ENCODE results near the gene MAGEA9B. TPM values are rescaled to one million over a fixed set of nuclear protein-coding genes. Genes with fewer than 3 reads are reported as not detected.
"Not testable (repeated sequence)": the region's sequence is repeated elsewhere in the genome, so short reads cannot be mapped to it uniquely, and the experiment has no call there.

The MAGEA9B gene, protein sequence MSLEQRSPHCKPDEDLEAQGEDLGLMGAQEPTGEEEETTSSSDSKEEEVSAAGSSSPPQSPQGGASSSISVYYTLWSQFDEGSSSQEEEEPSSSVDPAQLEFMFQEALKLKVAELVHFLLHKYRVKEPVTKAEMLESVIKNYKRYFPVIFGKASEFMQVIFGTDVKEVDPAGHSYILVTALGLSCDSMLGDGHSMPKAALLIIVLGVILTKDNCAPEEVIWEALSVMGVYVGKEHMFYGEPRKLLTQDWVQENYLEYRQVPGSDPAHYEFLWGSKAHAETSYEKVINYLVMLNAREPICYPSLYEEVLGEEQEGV
- total RNA-seq: not detected

DNA sequence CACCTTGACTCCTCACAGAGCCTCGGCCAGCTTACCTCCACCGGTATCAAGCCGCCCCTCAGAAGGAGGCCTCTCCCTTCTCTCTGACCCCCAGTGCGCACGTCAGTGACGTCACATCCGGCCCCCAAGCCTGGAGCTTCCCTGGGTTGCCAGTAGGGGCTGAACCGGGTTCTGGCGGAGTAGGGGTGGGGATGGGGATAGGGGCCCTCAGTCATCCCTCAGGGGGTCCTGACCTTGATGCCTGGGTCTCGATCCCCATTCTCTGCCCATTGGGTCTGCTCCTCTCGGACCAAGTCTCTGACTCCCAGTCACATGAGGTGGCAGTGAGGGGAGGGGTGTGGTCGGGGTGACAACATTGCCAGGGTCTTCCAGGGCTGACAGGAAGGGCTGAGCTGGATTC, at the start of gene MAGEA9B:
MAGEA9B (minus strand) TSS at position 101 of the 400 bp plus-strand sequence. CDS start 4,280 bp downstream, outside the sequence.
- H3K4me3 Mint-ChIP-seq; H3K4me1 Mint-ChIP-seq; H3K27me3 Mint-ChIP-seq; H3K27ac Mint-ChIP-seq; DNase-seq; ATAC-seq (ENCODE audit: low read depth); H3K36me3 Mint-ChIP-seq; H3K9me3 Mint-ChIP-seq; POLR2A ChIA-PET: not testable (repeated sequence)

DNA sequence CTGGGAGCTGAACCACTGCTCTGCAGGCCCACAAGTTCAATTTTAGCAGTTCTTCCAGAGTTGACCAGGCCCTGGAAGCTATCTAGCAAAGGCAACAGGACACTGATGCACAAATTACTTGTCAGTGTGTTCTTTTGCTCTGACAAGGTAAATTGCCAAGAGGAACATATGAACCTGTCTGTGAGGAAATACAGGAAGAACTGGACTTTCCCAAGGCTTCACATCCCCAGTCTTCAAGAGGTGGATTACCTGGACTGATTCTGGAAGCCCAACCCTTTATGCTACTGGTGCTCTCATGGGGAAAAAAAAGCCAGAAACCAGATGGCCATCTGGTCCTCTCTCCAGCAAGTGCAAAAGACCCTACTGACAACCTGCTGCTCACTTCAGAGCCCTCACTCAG, 46.3 kb upstream of the MAGEA9B start:
- no peak for DNase-seq
- H3K9me3 Mint-ChIP-seq: no peaks in the 10 kb centered on the region
- H3K4me1 Mint-ChIP-seq: peaks cover 21% of the 10 kb centered on the region
- peaks cover 6% of the 10 kb centered on the region for H3K27me3 Mint-ChIP-seq
- no peak for ATAC-seq (ENCODE audit: low read depth)
- H3K27ac Mint-ChIP-seq: no peak overlapping the region
- H3K36me3 Mint-ChIP-seq: peaks cover 5% of the 10 kb centered on the region
- no peak overlapping the region for H3K4me3 Mint-ChIP-seq
- POLR2A ChIA-PET: no interaction called here

DNA sequence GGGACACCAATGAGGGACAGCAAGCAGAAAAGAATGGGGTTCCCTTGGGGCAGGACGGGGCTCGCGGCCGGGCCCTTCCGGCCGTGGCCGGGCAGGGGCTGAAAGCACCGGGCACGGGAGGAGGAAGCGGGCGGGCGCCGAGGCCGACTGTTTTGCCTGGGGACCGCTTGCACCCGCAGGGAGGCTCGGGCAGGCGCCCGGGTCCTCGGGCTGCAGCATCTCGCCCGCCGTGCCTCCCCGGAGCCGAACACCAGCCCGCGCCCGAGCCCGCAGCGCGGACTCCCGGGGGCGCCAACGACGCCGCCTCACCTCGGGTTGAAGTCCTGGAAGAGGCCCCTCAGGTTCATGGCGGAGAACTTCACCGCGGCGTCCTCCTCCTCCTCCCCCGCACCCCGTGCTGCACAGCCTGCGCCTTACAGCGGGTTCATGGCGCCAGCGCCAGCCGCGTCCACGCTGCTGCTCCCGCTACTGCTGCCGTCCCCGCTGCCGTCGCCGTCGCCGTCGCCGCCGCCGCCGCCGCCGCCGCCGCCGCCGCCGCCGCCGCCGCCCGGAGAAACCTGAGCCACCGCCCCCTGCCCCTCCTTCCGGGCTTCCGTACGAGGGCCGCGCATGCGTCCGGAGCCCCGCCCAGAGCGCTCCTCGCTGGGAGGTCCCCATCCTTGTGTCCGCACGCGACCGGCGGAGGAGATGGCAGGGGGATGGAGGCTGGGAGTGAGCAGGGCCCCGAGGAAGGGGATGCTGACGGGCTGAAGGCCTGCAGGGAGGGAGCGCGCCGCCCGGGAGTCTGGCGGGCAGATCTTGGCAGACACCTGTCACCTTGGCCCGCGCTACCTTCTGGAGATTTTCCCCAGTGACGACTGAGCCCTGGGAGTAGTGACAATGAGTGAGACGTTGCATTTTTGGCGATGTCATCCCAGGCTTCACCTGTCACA, 44.2 kb upstream of the MAGEA9B start, which contains the start of gene TMEM185A:
TMEM185A (minus strand) TSS at position 559 of the 932 bp plus-strand sequence; CDS start at position 347, 212 bp downstream.
- H3K4me3 Mint-ChIP-seq: peak within 1 kb of the TSS; percentile 93
- H3K27me3 Mint-ChIP-seq: peaks cover 2% of the 10 kb centered on the region
- peak within 1 kb of the TSS; percentile 80 for H3K27ac Mint-ChIP-seq
- peaks cover 27% of the 10 kb centered on the region for H3K4me1 Mint-ChIP-seq
- DNase-seq (peak; percentile 78), ATAC-seq (ENCODE audit: low read depth) (peak; percentile 91)
- H3K36me3 Mint-ChIP-seq: peaks cover 5% of the 10 kb centered on the region
- no peaks in the 10 kb centered on the region for H3K9me3 Mint-ChIP-seq
- POLR2A ChIA-PET: no interaction called here

DNA sequence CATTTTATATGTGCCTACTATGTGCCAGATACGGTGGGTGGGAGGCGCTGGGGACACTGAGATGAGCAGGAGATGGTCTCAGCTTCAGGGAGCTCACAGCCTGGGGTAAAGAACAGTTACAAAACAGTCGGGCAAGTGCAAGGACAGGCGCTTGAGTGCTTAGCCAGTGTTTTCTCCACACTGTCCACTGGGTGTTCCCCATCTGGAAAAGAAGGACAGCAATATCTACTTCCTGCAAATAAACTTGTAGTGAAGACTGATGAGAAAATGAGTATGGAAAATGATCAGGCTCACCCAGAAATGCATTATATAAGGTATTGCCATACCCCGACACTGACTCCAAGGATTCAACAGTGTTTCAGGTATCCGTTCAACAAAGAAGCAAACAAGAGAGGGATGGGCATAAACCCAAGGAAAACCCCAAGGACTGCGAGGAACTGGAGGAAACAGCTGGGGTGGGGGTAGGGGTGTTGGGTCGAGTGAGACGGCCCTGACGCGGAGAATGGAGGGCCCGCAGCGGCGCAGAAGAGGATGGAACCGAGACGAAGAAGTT, 43.5 kb upstream of the MAGEA9B start:
- H3K27ac Mint-ChIP-seq: peak overlapping the region; percentile 80
- DNase-seq: no peak
- no peaks in the 10 kb centered on the region for H3K9me3 Mint-ChIP-seq
- H3K4me3 Mint-ChIP-seq: peak overlapping the region; percentile 93
- H3K27me3 Mint-ChIP-seq: peaks cover 2% of the 10 kb centered on the region
- POLR2A ChIA-PET: no interaction called here
- ATAC-seq (ENCODE audit: low read depth): no peak
- peaks cover 5% of the 10 kb centered on the region for H3K36me3 Mint-ChIP-seq
- H3K4me1 Mint-ChIP-seq: peaks cover 27% of the 10 kb centered on the region

DNA sequence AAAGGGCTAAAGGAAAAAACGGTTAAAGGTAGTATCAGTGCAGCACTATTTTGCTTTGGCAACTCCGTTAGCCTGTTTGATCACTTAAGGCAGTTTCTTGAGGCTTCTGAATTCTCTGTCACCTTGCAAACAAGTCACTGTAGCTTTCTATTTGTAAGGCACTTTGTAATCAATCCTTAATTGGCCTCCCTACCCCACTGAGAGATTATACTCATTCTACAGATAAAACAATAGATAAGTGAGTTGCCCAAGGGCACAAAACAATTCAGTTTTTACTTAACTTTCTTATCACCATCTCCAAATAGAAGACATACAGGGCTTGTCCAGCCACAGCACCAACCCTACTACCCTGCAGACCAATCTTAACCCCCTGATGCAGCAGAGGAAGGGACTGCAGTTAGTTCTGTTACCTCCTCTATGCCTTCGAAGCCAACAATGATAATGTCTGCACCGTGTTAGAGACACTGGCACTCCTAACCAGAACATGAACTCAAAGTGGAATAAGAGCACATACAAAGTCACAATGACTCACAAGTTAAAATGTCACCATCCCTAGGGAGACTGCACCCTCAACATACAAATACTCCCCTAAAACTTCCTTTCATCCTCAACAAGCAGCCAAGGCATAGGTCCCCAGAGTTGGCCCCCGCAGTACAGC, 42.6 kb upstream of the MAGEA9B start:
- peaks cover 8% of the 10 kb centered on the region for H3K36me3 Mint-ChIP-seq
- H3K9me3 Mint-ChIP-seq: no peaks in the 10 kb centered on the region
- H3K27ac Mint-ChIP-seq: no peak overlapping the region
- H3K4me1 Mint-ChIP-seq: peaks cover 27% of the 10 kb centered on the region
- DNase-seq (no peak), ATAC-seq (ENCODE audit: low read depth) (no peak)
- POLR2A ChIA-PET: no interaction called here
- peaks cover 2% of the 10 kb centered on the region for H3K27me3 Mint-ChIP-seq
- H3K4me3 Mint-ChIP-seq: peak overlapping the region; percentile 93

DNA sequence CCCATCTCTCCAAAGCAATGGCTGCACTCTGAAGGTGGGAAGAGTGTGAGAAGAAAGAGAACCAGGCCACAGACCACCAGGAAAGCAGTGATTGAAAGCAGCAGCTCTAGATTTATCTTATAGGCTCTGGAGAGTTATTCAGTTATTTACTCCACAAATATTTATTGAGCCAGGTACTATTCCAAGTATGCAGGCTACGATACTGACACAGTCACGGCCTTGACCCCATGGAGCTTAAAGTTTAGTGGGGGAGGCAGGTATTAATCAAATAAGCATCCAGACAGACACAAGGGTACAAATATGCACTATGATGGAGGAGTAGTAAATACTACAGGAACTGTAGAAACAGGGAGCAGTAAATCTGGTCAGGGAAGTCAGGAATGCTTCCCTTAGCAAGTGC, 41.5 kb upstream of the MAGEA9B start:
- POLR2A ChIA-PET: no interaction called here
- Mint-ChIP-seq H3K4me1 (peaks cover 27% of the 10 kb centered on the region), H3K27ac (no peak overlapping the region), H3K36me3 (peaks cover 8% of the 10 kb centered on the region), H3K9me3 (no peaks in the 10 kb centered on the region), H3K27me3 (no peaks in the 10 kb centered on the region), H3K4me3 (no peak overlapping the region)
- DNase-seq (no peak), ATAC-seq (ENCODE audit: low read depth) (no peak)

DNA sequence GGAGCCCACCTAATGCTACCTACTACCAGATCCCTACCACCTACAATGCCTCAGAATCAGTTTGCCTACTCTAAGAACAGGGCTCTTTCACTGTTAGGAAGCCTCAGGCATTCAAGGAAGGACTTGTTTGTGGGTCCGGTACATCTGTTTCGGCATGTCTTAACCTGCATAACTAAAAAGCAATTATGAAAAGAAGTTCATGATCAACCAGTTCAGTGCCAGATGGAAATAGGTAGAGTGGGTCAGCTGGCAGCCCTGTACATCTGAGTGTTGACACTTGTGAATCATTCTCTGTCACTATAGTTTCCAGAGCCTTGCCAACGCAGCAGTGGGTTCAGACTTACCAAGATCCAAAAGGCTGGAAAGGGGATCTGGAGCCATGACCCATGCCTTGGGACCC, 41.0 kb upstream of the MAGEA9B start:
- ATAC-seq (ENCODE audit: low read depth) (no peak), DNase-seq (no peak)
- H3K36me3 Mint-ChIP-seq: peaks cover 8% of the 10 kb centered on the region
- H3K4me3 Mint-ChIP-seq: no peak overlapping the region
- H3K4me1 Mint-ChIP-seq: peaks cover 27% of the 10 kb centered on the region
- H3K27me3 Mint-ChIP-seq: no peaks in the 10 kb centered on the region
- H3K27ac Mint-ChIP-seq: no peak overlapping the region
- POLR2A ChIA-PET: no interaction called here
- H3K9me3 Mint-ChIP-seq: no peaks in the 10 kb centered on the region

DNA sequence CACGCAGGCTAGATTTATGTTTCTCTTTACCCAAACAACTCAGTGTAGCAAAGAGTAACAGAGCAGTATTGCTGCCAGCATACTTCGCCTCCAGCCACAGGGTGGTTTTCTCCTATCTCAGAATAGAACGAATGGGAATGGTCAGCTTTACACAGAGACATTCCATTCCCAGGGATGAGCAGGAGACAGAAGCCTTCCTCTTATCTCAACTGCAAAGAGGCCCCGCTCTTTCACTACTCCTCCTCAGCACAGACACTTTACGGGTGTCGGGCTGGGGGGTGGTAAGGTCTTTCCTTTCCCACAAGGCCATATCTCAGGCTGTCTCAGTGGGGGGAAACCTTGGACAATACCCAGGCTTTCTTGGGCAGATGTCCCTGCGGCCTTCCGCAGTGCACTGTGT, 39.6 kb upstream of the MAGEA9B start:
- H3K27ac Mint-ChIP-seq; H3K27me3 Mint-ChIP-seq; POLR2A ChIA-PET; H3K36me3 Mint-ChIP-seq; DNase-seq; ATAC-seq (ENCODE audit: low read depth); H3K9me3 Mint-ChIP-seq; H3K4me3 Mint-ChIP-seq: not testable (repeated sequence)
- H3K4me1 Mint-ChIP-seq: peaks cover 24% of the 10 kb centered on the region

DNA sequence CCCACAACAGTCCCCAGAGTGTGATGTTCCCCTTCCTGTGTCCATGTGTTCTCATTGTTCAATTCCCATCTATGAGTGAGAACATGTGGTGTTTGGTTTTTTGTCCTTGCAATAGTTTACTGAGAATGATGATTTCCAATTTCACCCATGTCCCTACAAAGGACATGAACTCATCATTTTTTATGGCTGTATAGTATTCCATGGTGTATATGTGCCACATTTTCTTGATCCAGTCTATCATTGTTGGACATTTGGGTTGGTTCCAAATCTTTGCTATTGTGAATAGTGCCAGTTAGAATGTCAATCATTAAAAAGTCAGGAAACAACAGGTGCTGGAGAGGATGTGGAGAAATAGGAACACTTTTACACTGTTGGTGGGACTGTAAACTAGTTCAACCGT, 32.4 kb upstream of the MAGEA9B start:
- H3K9me3 Mint-ChIP-seq; DNase-seq; H3K27me3 Mint-ChIP-seq; H3K4me3 Mint-ChIP-seq; H3K36me3 Mint-ChIP-seq; POLR2A ChIA-PET; H3K27ac Mint-ChIP-seq; ATAC-seq (ENCODE audit: low read depth); H3K4me1 Mint-ChIP-seq: not testable (repeated sequence)

DNA sequence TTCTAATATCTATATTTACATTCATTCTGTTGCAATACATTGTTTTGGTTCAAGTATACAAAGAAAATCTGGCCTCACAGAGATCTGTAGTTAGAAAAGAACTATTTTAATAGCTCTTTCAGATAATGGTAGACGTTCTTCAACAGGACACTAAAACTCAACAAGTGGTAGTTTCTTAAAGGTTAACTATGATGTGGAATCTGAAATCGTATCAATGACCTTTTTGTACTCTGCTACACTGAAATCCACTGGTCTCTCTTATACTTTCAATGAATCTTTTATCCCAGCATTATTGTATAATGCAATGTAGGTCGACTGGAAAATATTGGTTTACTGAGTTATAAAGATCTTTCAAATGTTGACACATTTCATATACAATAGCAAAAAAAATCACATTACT, 31.6 kb upstream of the MAGEA9B start:
- DNase-seq: no peak
- Mint-ChIP-seq H3K36me3 (no peaks in the 10 kb centered on the region), H3K4me1 (no peaks in the 10 kb centered on the region), H3K27ac (no peak overlapping the region), H3K27me3 (no peaks in the 10 kb centered on the region), H3K9me3 (no peaks in the 10 kb centered on the region), H3K4me3 (no peak overlapping the region)
- ATAC-seq (ENCODE audit: low read depth): no peak
- POLR2A ChIA-PET: no interaction called here

DNA sequence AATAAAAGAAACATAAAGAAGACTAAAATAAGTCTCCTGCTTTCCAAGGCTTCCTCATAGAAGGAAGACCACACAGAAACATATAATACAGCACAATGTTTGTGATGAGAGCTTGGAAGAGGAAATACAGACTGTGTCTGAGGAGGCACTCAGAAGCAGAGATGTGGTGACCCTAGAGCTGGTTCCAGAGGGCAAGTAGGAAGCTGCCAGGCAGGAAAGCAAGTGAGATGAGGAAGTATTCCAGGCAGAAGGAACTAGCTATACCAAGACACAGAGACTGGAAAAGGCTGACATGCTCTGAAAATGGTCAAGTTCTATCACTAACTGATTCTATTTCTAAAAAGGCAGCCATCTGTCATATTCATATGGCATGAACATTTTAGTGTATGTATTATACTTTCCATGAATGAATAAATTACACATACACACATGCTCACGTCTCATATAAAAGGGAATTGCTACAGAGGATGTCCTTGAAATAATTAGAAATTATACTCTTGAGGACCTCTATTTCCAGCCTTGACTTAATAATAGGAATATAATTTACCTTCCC, 24.4 kb upstream of the MAGEA9B start:
- ATAC-seq (ENCODE audit: low read depth) (no peak), DNase-seq (no peak)
- Mint-ChIP-seq H3K27me3 (no peaks in the 10 kb centered on the region), H3K4me1 (no peaks in the 10 kb centered on the region), H3K27ac (no peak overlapping the region), H3K4me3 (no peak overlapping the region), H3K36me3 (peaks cover 2% of the 10 kb centered on the region), H3K9me3 (no peaks in the 10 kb centered on the region)
- POLR2A ChIA-PET: no interaction called here

DNA sequence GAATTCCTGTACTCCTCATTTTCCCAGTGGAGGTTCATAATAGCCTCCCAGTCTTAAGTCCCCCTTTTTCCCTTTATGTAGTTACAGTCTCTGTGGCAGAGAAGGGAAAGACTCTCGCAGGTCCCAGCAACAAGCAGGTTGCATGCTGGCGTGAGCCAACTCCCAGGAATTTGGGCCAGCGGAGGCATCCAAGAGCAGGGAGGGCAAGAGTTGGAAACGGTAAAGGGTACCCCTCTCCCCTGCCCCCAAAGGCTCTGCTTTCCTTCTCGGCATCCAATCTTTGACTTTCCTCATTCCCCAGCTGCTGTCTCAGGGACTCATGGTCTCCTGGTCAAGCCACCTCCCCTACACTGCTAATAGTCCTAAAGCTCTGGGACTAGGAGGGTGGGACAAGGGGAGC, 23.3 kb upstream of the MAGEA9B start:
- no peak for DNase-seq
- POLR2A ChIA-PET: no interaction called here
- ATAC-seq (ENCODE audit: low read depth): no peak
- peaks cover 2% of the 10 kb centered on the region for H3K4me1 Mint-ChIP-seq
- H3K9me3 Mint-ChIP-seq: no peaks in the 10 kb centered on the region
- no peak overlapping the region for H3K27ac Mint-ChIP-seq
- H3K27me3 Mint-ChIP-seq: no peaks in the 10 kb centered on the region
- no peak overlapping the region for H3K4me3 Mint-ChIP-seq
- H3K36me3 Mint-ChIP-seq: peaks cover 8% of the 10 kb centered on the region

DNA sequence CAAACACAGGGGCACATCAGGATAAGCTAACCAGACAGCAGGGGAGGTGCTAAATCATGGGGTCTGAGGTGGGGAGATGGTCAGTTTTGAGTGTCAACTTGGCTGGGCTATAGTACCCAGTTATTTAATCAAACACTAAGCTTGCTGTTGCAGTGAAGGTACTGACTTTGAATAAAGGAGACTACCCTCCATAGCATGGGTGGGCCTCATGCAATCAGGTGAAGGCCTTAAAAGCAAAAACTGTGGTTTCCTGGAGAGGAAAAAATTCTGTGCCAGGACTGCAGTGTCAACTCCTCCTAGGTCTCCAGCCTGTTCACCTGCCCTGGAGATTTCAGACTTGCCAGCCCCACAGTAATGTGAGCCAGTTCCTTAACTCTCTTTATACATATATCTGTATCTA, 20.4 kb upstream of the MAGEA9B start:
- POLR2A ChIA-PET: no interaction called here
- ATAC-seq (ENCODE audit: low read depth): no peak
- H3K36me3 Mint-ChIP-seq: peaks cover 11% of the 10 kb centered on the region

More for the DNA sequence above, 20.4 kb upstream of the MAGEA9B start:
- H3K27me3 Mint-ChIP-seq: no peaks in the 10 kb centered on the region
- H3K27ac Mint-ChIP-seq: no peak overlapping the region
- no peak overlapping the region for H3K4me3 Mint-ChIP-seq
- H3K4me1 Mint-ChIP-seq: peaks cover 2% of the 10 kb centered on the region
- H3K9me3 Mint-ChIP-seq: no peaks in the 10 kb centered on the region
- no peak for DNase-seq

Measured in activated naive CD8-positive, alpha-beta T cell treated with anti-CD3 and anti-CD28 coated beads, Interleukin-2, amount 10 ng/mL, durations not matched to agents 7 days and 5 days (primary cell).